NOMO-1 treated with dmso at 0.1 percent for 144 hours (cell line): Measurements from ENCODE around the gene OR5V1.
"Not testable (repeated sequence)": the region's sequence is repeated elsewhere in the genome, so short reads cannot be mapped to it uniquely, and the experiment has no call there.

Source experiments
- DNase-seq: peaks from one replicate; lab custom pipeline; 2025; ENCODE audit not compliant: unreplicated experiment; lab: John Stamatoyannopoulos, UW

OR5V1 gene

DNA sequence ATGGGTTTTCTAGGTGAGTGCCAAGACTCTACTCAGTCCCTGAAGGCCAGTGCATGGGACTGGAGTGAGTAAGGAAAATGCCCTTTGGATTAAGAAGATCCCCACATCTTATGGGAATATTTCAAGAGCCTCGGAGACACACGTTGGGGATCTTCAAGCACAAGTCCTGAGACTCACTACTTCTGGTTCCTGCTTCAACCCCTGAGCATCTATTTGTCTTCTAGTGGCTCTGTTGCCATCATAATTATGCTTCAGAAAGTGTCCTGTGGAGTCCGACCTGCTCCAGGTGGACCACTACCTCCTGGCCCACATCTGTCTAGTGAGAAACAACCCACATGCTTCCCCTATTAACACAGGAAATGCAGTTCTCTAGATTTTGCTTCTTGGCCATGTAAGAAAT is at the start of gene OR5V1:
OR5V1 (minus strand) TSS at position 101 of the 400 bp plus-strand sequence. CDS start 12,670 bp downstream, outside the sequence.
- DNase-seq: no peak

DNA sequence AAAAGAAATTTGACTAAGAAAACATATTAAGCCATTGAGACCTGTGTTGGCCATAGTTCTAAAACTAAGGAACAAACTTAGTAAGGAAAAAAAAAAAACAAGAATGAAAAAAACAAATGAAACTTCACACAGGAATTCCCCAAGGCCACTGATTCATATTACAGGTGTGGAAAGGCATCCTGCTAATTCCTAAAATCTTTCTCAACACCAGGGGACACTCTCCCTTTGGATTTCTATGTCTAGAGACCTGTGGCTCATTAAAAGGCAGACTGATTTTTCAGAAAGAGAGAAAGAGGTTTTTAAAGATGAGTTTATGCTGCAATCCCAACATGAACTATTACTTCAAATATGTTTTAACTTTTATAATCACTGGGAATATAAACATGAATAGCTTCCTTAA is 45.9 kb upstream of the OR5V1 start, which contains the start of gene OR12D1:
OR12D1 (plus strand) TSS at position 341 of the 400 bp plus-strand sequence.
- DNase-seq: no peak

DNA sequence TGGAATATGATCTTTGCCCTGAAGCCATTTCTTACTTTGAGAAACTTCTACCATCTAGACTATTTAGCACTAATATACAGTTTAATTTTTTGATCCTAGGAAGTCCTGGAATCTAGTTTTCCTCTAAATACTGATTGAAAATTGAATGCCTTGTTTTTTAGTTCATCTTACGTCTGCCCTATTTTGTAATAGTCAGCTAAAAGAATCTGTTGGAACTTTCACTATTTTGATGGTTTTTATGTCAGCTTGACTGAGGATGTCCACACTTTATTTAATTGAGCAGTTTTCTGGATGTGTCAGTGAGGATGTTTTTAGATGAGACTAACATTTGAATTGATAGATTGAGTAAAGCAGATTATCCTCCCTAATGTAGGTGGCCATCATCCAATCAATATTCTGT is 35.1 kb upstream of the OR5V1 start:
- no peak for DNase-seq

- no peak for DNase-seq
Observed at GRCh38 chr6:29399525-29399924, 30.9 kb upstream of the OR5V1 start.

DNA sequence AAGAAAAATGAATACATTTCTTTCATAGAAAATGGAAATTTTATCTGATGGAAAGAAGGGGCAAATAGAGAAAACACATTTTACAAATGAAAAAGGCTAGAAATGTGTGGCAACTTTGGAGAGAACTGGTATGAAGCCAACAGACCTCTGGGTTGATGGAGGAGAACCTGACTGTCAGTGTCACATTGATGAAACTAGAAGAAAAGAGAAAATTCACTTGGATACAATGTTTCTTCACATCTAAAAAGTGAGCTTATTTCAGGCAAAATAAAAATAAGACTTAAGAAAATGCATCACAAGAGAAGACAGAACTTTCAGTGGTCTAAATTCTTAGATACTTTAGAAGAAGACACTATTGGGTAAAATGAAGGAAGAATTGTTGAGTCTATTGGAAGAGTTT is 26.7 kb upstream of the OR5V1 start, which contains the start of gene OR12D2:
OR12D2 (plus strand) TSS at position 301 of the 400 bp plus-strand sequence. CDS start 1,069 bp downstream, outside the sequence.
- DNase-seq: no peak

DNA sequence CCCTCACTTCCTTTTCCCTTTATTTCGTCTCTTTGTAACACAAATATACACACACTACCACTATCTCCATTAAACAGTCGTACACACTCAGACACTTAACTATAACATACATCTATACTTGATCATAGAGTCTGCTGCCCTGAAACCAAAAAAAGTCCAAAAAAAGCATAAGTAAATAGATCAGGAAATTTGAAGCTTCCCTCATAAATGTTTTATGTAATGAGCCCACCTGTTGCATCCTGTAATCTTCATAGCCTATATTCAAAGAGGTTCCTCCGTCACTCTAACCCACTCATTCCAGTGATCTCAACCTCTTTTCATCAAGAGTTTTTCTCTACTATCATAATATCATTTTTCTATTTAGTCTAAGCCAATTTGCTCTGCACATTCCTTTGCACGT is 19.9 kb upstream of the OR5V1 start:
- no peak for DNase-seq

DNA sequence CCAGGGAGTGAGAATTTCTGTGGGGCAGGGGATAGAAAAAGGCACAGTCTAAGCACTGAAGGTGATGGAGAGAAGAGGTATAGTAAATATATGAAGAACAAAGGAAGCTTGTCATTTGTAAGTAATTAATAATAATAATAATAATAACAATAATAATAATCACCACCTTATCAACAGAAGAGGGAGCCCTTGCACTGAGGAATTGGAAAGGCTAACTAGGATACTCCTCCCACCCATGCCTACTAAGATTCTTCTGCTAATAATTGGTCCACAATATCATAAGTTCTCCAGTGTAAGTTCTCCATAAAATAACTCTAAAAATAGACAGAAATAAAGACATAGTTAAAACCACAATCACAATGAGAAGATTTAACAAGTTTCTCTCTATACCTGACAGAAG is 7.3 kb upstream of the OR5V1 start:
- DNase-seq: no peak

GRCh38 chr6:29375191-29375590 is 6.5 kb upstream of the OR5V1 start, which contains the start of gene OR12D3:
OR12D3 (minus strand) TSS chr6:29375291; CDS start chr6:29375287, 4 bp downstream.
- no peak for DNase-seq

GRCh38 chr6:29355603-29356002 is 13.1 kb downstream of the OR5V1 start:
- no peak for DNase-seq

GRCh38 chr6:29354980-29355379 is 13.7 kb downstream of the OR5V1 start:
- DNase-seq: no peak

- not testable (repeated sequence) for DNase-seq
Observed at GRCh38 chr6:29349348-29349747, 19.3 kb downstream of the OR5V1 start.

GRCh38 chr6:29345380-29345779 is 23.3 kb downstream of the OR5V1 start:
- DNase-seq: no peak

DNA sequence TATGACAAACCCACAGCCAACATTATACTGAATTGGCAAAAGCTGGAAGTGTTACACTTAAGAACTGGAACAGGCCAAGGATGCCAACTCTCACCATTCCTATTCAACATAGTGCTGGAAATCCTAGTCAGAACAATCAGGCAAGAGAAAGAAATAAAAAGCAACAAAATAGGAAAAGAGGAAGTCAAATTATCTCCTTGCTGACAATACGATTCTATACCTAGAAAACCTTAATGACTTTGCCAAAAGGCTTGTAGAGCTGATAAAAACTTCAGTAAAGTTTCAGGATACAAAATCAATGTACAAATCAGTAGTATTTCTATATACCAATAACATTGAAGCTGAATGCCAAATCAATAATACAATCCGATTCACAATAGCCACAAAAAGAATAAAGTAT is 32.4 kb downstream of the OR5V1 start:
- DNase-seq: no peak

DNA sequence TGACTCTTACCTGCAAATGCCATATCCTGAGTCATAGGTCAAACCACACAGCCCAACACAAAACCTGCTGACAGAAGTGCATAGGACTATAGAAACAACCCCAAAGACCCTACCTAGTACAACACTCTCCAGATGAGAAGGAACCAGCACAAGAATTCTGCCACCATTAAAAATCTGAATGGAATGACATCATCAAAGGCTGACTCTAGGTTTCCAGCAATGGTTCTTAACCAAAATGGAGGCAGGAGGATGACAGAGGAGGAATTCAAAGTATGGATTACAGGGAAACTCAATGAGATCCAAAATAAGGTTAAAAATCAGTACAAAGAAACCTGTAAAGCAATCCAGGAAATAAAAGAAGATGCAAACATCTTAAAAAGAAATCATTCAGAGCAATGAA is 36.0 kb downstream of the OR5V1 start:
- DNase-seq: no peak

DNA sequence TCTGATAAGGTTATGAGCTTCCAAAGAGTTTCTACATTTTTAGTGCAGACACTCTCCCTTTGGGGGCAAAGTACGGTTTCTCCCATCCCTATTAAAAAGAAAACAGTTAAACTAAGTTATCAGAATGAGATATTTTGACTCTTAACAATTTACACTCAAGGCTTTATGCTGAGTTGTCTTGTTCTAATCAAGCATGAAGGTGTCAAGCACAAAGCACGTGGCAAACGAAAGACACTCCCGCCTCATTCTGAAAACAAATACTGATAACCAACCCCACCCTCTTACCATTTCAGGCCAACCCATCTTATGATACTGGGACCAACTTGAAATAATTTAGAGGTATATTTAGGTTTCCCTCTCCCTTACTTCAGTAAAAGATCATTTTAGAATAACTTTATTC is 42.9 kb downstream of the OR5V1 start:
- DNase-seq: no peak

- DNase-seq: not testable (repeated sequence)
Observed at GRCh38 chr6:29323332-29323731, 45.3 kb downstream of the OR5V1 start.

DNA sequence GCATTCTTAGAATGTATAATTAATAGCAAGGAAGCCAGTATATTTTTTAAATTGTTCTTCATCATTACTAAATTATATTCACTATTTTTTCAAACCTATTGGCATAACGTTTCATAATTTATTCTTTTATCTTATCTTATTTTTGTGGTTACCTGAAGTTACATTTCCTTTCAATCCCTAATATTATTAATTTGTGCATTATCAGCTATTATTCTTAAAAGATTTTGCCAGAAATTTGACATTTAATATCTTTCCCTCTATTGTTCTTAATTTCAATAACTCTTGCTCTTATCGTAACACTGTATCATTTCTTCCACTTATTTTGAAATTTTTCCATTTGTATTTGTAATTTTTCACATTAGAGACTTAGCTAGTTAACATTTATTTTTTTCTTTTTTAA is 48.7 kb downstream of the OR5V1 start:
- no peak for DNase-seq
